ENCODE results near the gene CRIM1.

Gene CRIM1

DNA sequence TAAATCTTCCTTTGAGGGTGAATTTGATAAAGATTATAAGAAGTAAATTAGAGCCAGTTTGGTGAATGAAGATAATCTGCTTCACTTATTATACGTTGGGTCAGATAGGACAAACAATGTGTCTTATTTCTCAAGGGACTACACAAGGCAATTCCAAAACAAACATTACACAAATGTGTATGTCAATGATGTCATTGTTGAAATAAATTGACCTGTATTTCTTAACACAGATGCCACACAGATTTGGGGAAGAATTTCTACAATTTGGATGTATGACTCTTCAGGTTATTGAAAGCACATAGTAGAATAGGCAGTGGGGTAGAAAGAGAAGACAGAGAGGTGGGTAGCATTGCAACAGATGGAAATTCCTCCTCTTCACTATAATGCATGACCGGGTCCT is 6.9 kb upstream of the CRIM1 start:
- H3K27me3 Mint-ChIP-seq (ENCODE audit: low read depth), result peaks cover 10% of the 10 kb centered on the region
- H3K4me1 Mint-ChIP-seq, result no peaks in the 10 kb centered on the region
- no peaks in the 10 kb centered on the region for H3K36me3 Mint-ChIP-seq (ENCODE audit: low read depth)
- TF ChIP-seq, protein P1, sequence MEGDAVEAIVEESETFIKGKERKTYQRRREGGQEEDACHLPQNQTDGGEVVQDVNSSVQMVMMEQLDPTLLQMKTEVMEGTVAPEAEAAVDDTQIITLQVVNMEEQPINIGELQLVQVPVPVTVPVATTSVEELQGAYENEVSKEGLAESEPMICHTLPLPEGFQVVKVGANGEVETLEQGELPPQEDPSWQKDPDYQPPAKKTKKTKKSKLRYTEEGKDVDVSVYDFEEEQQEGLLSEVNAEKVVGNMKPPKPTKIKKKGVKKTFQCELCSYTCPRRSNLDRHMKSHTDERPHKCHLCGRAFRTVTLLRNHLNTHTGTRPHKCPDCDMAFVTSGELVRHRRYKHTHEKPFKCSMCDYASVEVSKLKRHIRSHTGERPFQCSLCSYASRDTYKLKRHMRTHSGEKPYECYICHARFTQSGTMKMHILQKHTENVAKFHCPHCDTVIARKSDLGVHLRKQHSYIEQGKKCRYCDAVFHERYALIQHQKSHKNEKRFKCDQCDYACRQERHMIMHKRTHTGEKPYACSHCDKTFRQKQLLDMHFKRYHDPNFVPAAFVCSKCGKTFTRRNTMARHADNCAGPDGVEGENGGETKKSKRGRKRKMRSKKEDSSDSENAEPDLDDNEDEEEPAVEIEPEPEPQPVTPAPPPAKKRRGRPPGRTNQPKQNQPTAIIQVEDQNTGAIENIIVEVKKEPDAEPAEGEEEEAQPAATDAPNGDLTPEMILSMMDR (IDR thresholded peaks at IDR 0.05; ENCODE audit: unreplicated experiment in 3 of 3), result no peak
- H3K27ac Mint-ChIP-seq, result no peak overlapping the region
- no peak overlapping the region for H3K4me3 Mint-ChIP-seq
- H3K9me3 Mint-ChIP-seq, result no peaks in the 10 kb centered on the region

DNA sequence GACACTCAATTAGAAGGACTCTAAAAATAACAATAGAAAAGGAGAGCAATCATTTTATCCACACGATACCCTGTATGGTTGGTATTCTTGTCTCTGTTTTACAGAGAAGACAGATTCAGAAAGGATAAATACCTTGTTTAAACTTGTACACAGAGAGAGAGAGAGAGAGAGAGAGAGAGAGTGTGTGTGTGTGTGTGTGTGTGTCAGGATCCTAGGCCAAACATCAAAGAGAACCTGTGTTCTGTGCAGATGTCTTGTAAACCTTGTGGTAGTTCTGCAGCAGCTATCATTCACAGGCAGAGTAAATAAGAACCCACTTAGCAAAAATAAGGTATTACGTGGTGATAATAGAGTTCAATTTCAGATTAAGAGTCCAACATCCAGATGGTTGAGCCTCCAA is 4.3 kb upstream of the CRIM1 start:
- no peaks in the 10 kb centered on the region for H3K4me1 Mint-ChIP-seq
- no peak overlapping the region for H3K27ac Mint-ChIP-seq
- H3K27me3 Mint-ChIP-seq (ENCODE audit: low read depth), result peaks cover 21% of the 10 kb centered on the region
- no peak overlapping the region for H3K4me3 Mint-ChIP-seq
- H3K9me3 Mint-ChIP-seq, result no peaks in the 10 kb centered on the region
- TF ChIP-seq, protein P1 (IDR thresholded peaks at IDR 0.05; ENCODE audit: unreplicated experiment in 3 of 3), result no peak
- no peaks in the 10 kb centered on the region for H3K36me3 Mint-ChIP-seq (ENCODE audit: low read depth)

DNA sequence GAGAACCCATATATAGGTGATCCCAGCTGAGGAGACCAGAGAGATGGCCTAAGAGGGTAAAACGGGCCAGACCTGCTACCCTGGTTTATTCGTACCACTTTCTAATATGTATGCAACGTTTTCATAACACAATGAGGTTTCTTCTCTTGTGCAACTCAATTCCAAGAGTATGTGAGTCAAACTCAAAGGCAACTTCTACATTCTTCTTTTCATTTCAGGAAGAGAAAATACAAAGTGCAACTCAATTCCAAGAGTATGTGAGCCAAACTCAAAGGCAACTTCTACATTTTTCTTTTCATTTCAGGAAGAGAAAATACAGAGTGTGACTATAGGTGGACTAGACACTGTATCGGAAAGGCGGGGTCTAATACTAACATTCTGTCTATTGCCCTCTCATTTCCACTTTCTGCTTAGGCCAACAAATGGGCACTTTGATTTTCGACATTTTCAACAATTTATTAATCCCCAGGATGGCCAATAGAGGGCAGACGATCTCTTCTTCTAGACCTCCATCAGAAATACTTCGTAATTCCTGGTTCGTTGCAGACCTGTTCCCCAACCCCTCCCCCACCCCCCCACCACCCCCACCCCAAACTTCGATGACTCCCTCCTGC is 3.7 kb upstream of the CRIM1 start:
- Mint-ChIP-seq H3K4me3 (no peak overlapping the region), H3K27me3 (ENCODE audit: low read depth) (peaks cover 21% of the 10 kb centered on the region), H3K36me3 (ENCODE audit: low read depth) (no peaks in the 10 kb centered on the region), H3K9me3 (no peaks in the 10 kb centered on the region), H3K4me1 (no peaks in the 10 kb centered on the region), H3K27ac (no peak overlapping the region)
- TF ChIP-seq, protein P1 (IDR thresholded peaks at IDR 0.05; ENCODE audit: unreplicated experiment in 3 of 3), result peak; percentile 52 to 57 (median 57)

DNA sequence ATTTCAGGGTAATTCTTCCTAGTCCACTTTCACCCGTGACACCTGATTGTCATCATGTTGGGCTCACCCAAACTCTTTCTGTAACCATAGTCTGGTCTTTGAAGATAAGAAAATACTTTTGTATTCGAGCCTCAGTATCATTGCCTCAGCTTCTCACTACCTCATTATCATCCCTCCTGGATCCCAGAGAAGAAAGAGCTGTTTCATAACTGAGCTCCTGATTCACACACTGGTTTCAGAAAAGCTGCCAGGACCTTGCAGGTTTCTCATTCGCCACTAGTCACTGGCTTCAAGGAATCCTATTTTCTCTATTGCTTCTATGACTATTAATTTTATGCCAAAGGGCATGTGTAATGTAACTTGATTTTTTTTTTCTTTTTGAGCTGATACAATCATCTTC is 2.9 kb upstream of the CRIM1 start:
- Mint-ChIP-seq H3K9me3 (no peaks in the 10 kb centered on the region), H3K36me3 (ENCODE audit: low read depth) (no peaks in the 10 kb centered on the region)
- TF ChIP-seq, protein P1 (IDR thresholded peaks at IDR 0.05; ENCODE audit: unreplicated experiment in 3 of 3), result no peak

DNA sequence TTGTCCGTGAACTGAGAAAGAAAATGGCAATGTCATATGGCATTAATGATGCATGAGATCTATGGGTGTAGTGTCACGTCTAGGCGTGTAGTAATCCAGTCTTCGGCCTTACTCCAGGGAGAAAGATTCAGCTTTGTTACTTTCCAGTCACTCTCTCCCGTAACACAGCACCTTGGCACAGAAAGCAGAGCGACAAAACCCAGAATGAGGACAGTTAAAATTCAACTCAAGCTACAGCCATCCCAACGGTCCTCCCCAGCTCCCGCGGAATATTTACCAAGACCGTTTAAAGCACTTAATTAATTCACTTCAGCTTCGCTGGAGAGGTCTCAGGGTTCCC is 797 bp upstream of the CRIM1 start:
- H3K36me3 Mint-ChIP-seq (ENCODE audit: low read depth), result no peaks in the 10 kb centered on the region

More for the DNA sequence above, 2.9 kb upstream of the CRIM1 start:
- Mint-ChIP-seq H3K4me3 (no peak overlapping the region), H3K27me3 (ENCODE audit: low read depth) (peaks cover 28% of the 10 kb centered on the region), H3K27ac (no peak overlapping the region), H3K4me1 (peaks cover 8% of the 10 kb centered on the region)

More for the DNA sequence above, 797 bp upstream of the CRIM1 start:
- peaks cover 29% of the 10 kb centered on the region for H3K27me3 Mint-ChIP-seq (ENCODE audit: low read depth)
- peak overlapping the region; percentile 84 to 85 (median 84) for H3K4me3 Mint-ChIP-seq
- H3K9me3 Mint-ChIP-seq, result no peaks in the 10 kb centered on the region
- peaks cover 28% of the 10 kb centered on the region for H3K4me1 Mint-ChIP-seq
- H3K27ac Mint-ChIP-seq, result peak overlapping the region; percentile 23 to 81 (median 63)
- TF ChIP-seq, protein P1 (IDR thresholded peaks at IDR 0.05; ENCODE audit: unreplicated experiment in 3 of 3), result no peak

Data from nephron (organoid).